Testis (tissue), 3 donors: Measurements from ENCODE around the gene MLN. TPM values are rescaled to one million over a fixed set of nuclear protein-coding genes. Genes with fewer than 3 reads are reported as not detected.

Source experiments
- DNase-seq: peaks from one replicate; pipeline ENCODE4 v3.0.0-alpha.2; 2019
- H3K27ac ChIP-seq, 2 donors: fragments of 200-600 bp; sonication (generic); one replicate each; pipeline ENCODE4 v1.5.1; 2019
- H3K27me3 ChIP-seq: fragments of 200-600 bp; sonication (generic); one replicate; pipeline ENCODE4 v1.5.1; 2019
- H3K36me3 ChIP-seq: fragments of 200-600 bp; sonication (generic); one replicate; pipeline ENCODE4 v1.5.1; 2017; ENCODE audit warnings: low read depth; ENCODE audit errors: missing control alignments
- H3K4me1 ChIP-seq: fragments of 200-600 bp; sonication (generic); one replicate; pipeline ENCODE4 v1.5.1; 2019
- H3K4me3 ChIP-seq, 2 donors: fragments of 200-600 bp; sonication (generic); one replicate each; pipeline ENCODE4 v1.5.1; 2017 to 2019
- H3K9me3 ChIP-seq: fragments of 200-600 bp; sonication (generic); one replicate; pipeline ENCODE4 v1.5.1; 2017
- POLR2A ChIP-seq: fragments of 450-650 bp; IDR thresholded peaks from one replicate; pipeline ENCODE4 v1.6.1; 2017; ENCODE audit warnings: antibody characterized with exemption, mild to moderate bottlenecking, moderate library complexity
- WGBS, 2 donors: methylation state at CpG; one replicate each; pipeline ENCODE4 v1.1.5; 2018; 5-methylcytosine and 5-hydroxymethylcytosine counted together
- intact Hi-C: fragments of 100-400 bp; cut with DNase I; formaldehyde crosslinking; loops from one replicate; pipeline ENCODE4 v1.15.1; 2023; ENCODE audit warnings: low total_unique reads
- polyA plus RNA-seq: library from polyadenylated mRNA; stranded (reverse); fragments of 350-450 nt; fragmentation: Illumina TruSeq; extraction: RNeasy Lipid Tissue Mini Kit (QIAGEN cat#74804); gene quantifications from one replicate; pipeline ENCODE4 v1.2.3, GENCODE V29; 2014; ENCODE audit warnings: low read depth, low replicate concordance; ENCODE audit not compliant: insufficient read depth
- total RNA-seq, 2 donors: library from RNA; depleted of rRNA; stranded (reverse); fragments of >200 nt; gene quantifications; one replicate each; pipeline ENCODE4 v1.2.3, GENCODE V29; 2016
- TF ChIP-seq, protein P1 (sequence below), 3 experiments: fragments of 450-650 bp in 2 of 3; fragments of 200-600 bp in 1 of 3; sonication (generic) in 1 of 3; IDR thresholded peaks; one replicate each; pipeline ENCODE4 v1.5.1; 2016 to 2019; ENCODE audit warnings: antibody characterized with exemption in 3 of 3, mild to moderate bottlenecking in 2 of 3, moderate library complexity in 1 of 3

Gene MLN
- total and polyA plus RNA-seq, 3 donors from 2014 or later: not detected

DNA sequence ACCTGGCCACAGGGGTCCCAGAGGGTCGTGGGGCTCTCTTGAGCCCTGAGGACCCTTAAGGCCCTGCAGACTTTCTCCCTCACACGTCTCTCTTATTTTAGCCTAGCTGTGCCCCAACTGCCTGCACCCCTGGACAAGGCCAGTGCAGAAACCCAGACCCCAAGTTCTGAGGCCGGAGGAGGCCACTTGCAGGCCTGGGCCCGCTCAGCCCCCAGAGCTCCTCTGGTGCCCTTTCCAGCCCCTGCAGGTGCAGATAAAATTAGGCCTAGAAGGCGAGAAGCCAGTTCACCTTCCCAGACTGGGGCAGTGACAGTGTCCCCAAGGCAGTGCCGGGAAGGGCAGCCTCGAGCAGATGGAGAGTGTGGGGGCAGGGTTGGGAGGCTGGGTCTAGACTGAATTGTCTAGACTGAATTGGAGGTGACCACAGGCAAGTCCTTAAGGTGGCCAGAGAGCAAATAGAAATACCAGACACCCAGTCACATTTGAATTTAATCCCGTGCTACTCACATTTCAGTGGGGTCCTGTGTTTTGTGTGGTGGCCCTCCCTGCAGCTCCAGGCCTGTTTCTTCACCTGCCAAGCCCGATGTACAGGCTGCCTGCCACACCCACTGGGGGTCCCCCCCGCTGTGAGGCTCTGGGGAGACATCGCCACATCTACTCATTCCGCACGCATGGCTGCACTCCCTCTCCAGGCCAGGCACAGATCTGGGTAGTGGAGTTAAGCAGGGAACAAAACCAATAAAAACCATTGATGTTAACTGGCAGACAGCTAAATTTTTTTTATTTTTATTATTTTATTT lies 48.5 kb downstream of the MLN start:
- Histone ChIP-seq H3K4me1 (peaks cover 6% of the 10 kb centered on the region), H3K36me3 (no peaks in the 10 kb centered on the region), H3K9me3 (no peaks in the 10 kb centered on the region), H3K4me3 (no peak overlapping the region), H3K27ac (no peak overlapping the region), H3K27me3 (no peaks in the 10 kb centered on the region)
- whole genome bisulfite sequencing, 2 donors: 86 to 89% methylated on average over 9 to 13 of the region's 13 CpGs
- intact Hi-C loops: loop anchor here (10.0 kb wide), 1 partner anchor 400 kb away; no protein-coding TSS in a partner anchor
- TF ChIP-seq, protein P1, sequence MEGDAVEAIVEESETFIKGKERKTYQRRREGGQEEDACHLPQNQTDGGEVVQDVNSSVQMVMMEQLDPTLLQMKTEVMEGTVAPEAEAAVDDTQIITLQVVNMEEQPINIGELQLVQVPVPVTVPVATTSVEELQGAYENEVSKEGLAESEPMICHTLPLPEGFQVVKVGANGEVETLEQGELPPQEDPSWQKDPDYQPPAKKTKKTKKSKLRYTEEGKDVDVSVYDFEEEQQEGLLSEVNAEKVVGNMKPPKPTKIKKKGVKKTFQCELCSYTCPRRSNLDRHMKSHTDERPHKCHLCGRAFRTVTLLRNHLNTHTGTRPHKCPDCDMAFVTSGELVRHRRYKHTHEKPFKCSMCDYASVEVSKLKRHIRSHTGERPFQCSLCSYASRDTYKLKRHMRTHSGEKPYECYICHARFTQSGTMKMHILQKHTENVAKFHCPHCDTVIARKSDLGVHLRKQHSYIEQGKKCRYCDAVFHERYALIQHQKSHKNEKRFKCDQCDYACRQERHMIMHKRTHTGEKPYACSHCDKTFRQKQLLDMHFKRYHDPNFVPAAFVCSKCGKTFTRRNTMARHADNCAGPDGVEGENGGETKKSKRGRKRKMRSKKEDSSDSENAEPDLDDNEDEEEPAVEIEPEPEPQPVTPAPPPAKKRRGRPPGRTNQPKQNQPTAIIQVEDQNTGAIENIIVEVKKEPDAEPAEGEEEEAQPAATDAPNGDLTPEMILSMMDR (IDR thresholded peaks at IDR 0.05): no peak
- no peak for TF ChIP-seq POLR2A
- no peak for DNase-seq

DNA sequence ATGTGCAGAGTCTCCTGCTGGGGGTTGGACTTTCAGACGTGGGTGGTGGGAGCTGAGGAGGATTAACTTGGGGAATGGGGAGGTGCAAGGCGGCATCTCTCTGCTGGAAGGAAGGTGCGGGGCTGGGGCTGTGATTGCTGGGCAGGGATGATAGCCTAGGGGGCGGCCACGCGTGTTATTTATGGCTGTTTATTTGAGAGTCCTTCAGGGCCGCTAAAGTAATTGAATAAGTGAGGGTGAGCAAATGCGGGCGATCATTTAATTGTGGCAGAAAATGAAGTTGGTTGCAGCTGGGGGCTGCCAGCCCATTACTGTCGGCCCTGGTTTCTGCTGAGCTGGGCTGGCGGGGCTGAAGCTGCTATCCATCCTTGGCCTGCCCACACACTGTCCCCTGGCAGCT lies 49.6 kb downstream of the MLN start:
- Histone ChIP-seq H3K27ac (no peak overlapping the region), H3K36me3 (no peaks in the 10 kb centered on the region), H3K4me1 (peaks cover 6% of the 10 kb centered on the region), H3K4me3 (no peak overlapping the region), H3K27me3 (no peaks in the 10 kb centered on the region), H3K9me3 (no peaks in the 10 kb centered on the region)
- 86 to 87% methylated on average over 11 of the region's 11 CpGs for WGBS, 2 donors
- DNase-seq: no peak
- intact Hi-C loops: loop anchor here (10.0 kb wide), 1 partner anchor 401 kb away; no protein-coding TSS in a partner anchor
- no peak for TF ChIP-seq POLR2A
- TF ChIP-seq, protein P1 (IDR thresholded peaks at IDR 0.05): no peak

DNA sequence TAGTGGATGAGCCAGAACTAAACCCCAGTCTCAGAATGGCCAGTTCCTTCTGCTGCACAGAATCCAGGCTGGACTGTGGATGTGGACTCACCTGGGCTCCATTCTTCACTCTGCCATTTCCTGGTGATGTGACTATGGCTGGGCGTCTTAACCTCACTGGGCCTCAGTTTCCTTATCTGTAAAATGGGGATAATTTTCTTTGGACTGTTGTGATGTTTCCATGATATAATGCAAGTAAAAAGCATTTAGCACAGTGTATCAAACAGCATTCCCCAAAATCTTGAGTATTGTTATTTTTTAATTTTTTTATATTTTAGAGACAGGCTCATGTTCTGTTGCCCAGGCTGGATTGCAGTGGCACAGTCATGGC lies 51.2 kb downstream of the MLN start:
- TF ChIP-seq POLR2A: no peak
- TF ChIP-seq, protein P1 (IDR thresholded peaks at IDR 0.05): no peak
- Histone ChIP-seq H3K4me3 (no peak overlapping the region), H3K9me3 (no peaks in the 10 kb centered on the region), H3K36me3 (no peaks in the 10 kb centered on the region), H3K4me1 (peaks cover 6% of the 10 kb centered on the region), H3K27ac (no peak overlapping the region), H3K27me3 (no peaks in the 10 kb centered on the region)
- 94 to 100% methylated on average over 1 of the region's 1 CpG for WGBS, 2 donors
- intact Hi-C loops: loop anchor here (10.0 kb wide), 1 partner anchor 402 kb away; no protein-coding TSS in a partner anchor
- no peak for DNase-seq

DNA sequence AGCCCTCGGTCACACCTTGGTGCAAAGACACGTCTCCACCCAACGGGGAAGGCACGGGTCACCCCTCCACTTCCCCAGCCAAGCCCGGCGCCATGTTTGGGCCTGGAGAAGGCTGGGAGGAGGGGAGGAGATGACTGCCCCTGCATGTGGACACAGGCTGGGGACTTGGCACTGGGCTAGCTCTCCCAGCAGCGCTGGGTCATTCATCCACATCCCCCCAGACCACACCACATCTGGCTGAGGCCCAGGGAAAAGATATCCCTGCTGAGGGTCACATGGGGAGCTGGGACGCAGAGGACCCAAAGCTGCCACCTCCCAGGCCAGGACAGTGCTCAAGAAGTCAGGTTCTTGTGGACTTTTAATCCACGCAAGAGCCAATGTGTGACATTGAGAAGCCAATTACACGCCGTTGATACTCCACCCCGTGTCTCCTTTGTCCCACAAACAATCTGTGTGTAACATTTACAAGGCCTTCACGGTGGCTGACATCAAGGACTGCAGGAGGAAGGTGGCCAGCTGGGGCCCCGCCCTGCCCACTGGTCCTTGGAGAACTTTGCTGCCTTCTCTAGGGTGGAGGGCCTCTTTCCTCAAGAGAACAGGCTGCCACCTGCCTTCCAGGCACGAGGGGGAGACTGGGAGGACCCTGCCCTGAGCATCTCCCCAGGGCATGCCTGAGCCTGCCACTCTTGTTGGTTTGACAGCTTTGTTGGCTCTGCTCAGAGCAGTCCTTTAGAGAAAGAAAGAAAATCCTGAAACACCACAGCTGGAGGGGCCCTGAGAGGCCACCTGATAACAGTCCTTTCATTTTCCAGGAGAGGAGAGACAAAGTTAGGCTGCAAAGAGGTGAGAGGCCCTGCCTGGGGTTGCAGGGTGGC lies 51.8 kb downstream of the MLN start:
- TF ChIP-seq, protein P1 (IDR thresholded peaks at IDR 0.05): no peak
- no peak for TF ChIP-seq POLR2A
- Histone ChIP-seq H3K4me1 (peaks cover 6% of the 10 kb centered on the region), H3K4me3 (no peak overlapping the region), H3K9me3 (no peaks in the 10 kb centered on the region), H3K27ac (no peak overlapping the region), H3K27me3 (no peaks in the 10 kb centered on the region), H3K36me3 (no peaks in the 10 kb centered on the region)
- no peak for DNase-seq
- 78 to 89% methylated on average over 6 to 15 of the region's 15 CpGs for WGBS, 2 donors
- intact Hi-C loops: loop anchor here (10.0 kb wide), 1 partner anchor 403 kb away; no protein-coding TSS in a partner anchor
